GM21528 (cell line): ENCODE measurements around the gene RIOK1.
"Not testable (repeated sequence)": the region's sequence is repeated elsewhere in the genome, so short reads cannot be mapped to it uniquely, and the experiment has no call there.

Source experiments
- ATAC-seq: cut with Tn5 transposase; IDR thresholded peaks from one replicate; pipeline ENCODE4 v1.9.1; 2021; ENCODE audit warnings: mild to moderate bottlenecking, moderate library complexity; ENCODE audit not compliant: unreplicated experiment, low FRiP score

RIOK1 gene

DNA sequence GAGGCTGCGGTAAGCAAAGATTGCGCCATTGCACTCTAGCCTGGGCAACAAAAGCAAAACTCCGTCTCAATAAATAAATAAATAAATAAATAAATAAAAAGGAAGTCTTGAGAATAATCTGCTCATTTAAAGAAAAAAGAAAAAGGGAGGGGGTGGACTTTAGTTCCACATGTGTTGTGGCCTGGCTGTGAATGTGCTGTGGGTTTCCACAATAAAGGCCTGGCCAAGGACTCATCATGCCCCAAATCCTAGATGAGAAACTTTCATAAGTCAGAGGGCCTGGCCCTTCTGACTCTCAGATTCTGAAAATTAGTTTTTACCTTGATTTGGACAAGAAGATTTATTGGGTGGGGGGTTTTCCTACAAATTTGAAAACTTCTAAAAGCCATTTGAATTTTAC lies 48.4 kb downstream of the RIOK1 start:
- no peak for ATAC-seq

GRCh38 chr6:7439228-7439627 lies 49.6 kb downstream of the RIOK1 start:
- ATAC-seq: no peak

DNA sequence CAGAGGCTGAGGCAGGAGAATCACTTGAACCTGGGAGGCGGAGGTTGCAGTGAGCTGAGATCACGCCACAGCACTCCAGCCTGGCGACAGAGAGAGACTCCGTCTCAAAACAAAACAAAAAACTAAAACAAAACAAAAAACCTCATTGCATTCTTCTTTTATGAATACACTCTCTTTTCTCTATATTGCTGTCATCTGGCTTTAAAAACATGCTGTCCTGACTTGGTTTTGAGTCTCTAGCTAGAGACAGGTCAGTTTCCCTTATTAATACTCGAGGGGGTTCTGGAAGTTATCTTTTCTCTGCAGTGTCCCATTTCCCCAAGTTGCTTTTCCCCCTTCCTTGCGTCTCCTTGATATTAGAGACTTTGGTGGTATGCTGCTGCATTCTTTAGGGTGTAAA lies 50.9 kb downstream of the RIOK1 start:
- no peak for ATAC-seq

GRCh38 chr6:7441048-7441775 lies 51.6 kb downstream of the RIOK1 start:
- ATAC-seq: no peak

GRCh38 chr6:7442467-7442866 lies 52.9 kb downstream of the RIOK1 start:
- ATAC-seq: no peak

DNA sequence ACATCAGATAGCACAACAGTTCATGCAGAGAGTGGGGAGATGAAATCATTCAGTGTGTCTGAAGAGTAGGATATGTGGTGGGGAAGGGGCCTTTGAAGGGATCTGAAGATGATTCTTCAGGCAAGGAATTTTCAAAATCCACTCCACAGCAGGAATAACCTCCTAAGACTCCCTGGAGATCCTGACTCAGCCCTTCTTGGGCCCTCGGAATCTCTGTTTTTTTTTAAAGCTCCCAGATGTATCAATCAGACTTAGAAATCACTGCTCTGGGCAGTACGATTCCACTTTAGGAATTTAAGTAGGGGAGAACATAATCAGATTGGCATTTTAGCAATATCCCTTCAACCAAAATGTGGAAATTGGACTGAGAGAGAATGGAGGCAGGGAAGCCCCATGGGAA lies 55.5 kb downstream of the RIOK1 start:
- no peak for ATAC-seq

GRCh38 chr6:7445885-7446461 lies 56.4 kb downstream of the RIOK1 start:
- no peak for ATAC-seq

GRCh38 chr6:7446619-7447325 lies 57.2 kb downstream of the RIOK1 start:
- ATAC-seq: no peak

GRCh38 chr6:7448232-7448631 lies 58.6 kb downstream of the RIOK1 start:
- ATAC-seq: no peak

DNA sequence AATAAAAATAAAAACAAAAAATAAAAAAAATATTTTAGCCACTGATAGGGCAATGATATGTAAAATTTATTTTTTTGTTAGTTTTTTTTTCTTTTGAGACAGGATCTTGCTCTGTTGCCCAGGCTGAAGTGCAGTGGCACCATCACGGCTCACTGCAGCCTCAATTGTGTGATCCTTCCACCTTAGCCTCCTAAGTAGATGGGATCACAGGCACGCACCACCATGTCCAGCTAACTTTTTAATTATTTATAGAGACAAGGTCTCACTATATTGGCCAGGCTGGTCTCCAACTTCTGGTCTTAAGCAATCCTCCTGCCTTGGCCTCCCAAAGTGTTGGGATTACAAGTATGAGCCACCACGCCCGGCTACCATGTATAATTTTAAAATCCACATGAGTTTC lies 59.4 kb downstream of the RIOK1 start:
- ATAC-seq: no peak

- no peak for ATAC-seq
These were observed 61.7 kb downstream of the RIOK1 start for GRCh38 chr6:7451326-7451725.

DNA sequence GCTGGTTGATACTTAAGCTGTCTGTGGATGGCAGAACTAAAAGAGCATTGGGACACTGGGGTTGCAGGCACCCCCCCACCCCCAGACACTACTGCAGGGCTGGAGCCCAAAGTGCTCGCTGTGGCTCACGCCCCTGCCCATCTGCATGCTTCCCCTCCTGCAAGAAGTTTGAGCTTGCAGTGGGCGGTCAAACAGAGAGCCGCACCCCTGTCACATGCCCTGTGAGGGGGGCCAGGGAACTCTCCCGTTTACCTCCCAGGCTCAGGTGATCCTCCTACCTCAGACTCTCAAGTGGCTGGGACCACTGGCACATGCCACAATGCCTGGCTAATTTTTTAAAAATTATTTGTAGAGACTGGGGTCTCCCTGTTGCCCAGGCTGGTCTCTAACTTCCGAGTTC lies 63.3 kb downstream of the RIOK1 start:
- ATAC-seq: no peak

DNA sequence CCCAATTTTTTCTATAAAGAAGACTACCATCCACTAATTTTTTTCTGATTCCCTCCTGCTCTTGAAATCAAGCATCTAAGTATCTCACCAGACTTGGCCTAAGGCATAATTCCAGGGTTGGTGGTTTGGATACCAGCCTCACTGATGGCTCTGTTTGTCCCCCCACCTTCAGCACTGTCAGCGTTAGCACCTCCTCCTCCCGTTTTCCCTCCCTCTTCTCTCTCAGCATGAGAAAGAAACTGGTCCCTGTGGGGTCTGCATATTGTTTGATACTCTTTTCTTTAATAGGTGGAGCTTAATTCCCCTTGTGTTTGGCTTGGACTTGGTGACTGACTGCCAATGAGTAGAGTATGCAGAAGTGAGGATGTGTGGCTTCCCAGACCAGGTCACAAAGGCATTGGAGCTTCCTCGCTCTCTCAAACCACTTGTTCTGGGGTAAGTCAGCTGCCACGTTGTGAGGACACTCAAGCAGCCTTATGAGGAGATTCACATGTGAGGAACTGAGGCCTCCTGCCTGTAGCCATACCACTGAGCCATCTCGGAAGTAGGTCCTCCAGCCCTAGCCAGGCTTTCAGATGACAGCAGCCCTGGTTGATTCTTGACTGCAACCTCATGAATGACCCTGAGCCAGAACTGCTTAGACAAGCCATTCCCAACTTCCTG lies 65.2 kb downstream of the RIOK1 start:
- ATAC-seq: no peak

- not testable (repeated sequence) for ATAC-seq
These were observed 66.7 kb downstream of the RIOK1 start for GRCh38 chr6:7456302-7456701.

DNA sequence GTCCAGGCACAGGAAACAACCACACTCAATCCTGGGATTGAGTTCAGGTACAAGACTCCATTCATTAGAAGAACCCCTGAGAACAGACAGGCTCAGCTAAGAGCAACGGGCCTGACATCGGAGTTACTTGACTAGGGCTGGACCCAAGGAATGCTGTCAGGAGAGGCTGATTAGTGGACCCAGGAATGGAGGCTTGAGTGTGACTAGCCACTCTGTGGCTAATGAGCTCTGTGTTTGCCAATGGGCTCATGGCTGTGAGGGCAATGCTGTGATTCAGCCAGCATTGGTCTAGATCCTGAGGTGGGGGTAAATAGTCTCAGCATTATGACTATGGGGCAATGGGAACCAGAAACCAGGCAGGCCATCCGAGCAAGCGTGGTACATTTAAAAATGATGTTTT lies 71.8 kb downstream of the RIOK1 start:
- ATAC-seq: no peak

GRCh38 chr6:7463785-7464184 lies 74.2 kb downstream of the RIOK1 start:
- no peak for ATAC-seq

GRCh38 chr6:7467007-7467897 lies 77.6 kb downstream of the RIOK1 start:
- no peak for ATAC-seq
